ENCODE measurements around the gene TBC1D25.

DNA sequence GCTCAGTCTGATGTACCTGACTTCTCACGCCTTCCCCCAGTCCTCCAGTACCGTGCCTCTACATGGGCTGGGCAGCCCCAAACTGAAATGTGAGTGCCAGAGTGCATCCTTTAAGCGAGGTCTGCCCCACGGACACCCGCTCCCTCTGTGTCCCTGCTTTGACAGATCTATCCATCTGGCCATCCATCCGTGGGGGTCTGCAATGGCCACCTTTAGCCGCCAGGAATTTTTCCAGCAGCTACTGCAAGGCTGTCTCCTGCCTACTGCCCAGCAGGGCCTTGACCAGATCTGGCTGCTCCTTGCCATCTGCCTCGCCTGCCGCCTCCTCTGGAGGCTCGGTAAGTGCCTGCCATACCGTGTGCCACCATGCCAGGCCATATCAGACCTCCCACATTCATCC lies 29.9 kb upstream of the TBC1D25 start:
- TF ChIP-seq, protein P1, sequence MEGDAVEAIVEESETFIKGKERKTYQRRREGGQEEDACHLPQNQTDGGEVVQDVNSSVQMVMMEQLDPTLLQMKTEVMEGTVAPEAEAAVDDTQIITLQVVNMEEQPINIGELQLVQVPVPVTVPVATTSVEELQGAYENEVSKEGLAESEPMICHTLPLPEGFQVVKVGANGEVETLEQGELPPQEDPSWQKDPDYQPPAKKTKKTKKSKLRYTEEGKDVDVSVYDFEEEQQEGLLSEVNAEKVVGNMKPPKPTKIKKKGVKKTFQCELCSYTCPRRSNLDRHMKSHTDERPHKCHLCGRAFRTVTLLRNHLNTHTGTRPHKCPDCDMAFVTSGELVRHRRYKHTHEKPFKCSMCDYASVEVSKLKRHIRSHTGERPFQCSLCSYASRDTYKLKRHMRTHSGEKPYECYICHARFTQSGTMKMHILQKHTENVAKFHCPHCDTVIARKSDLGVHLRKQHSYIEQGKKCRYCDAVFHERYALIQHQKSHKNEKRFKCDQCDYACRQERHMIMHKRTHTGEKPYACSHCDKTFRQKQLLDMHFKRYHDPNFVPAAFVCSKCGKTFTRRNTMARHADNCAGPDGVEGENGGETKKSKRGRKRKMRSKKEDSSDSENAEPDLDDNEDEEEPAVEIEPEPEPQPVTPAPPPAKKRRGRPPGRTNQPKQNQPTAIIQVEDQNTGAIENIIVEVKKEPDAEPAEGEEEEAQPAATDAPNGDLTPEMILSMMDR (IDR thresholded peaks at IDR 0.05) = no peak
- TF ChIP-seq POLR2A (IDR thresholded peaks at IDR 0.05) = no peak
